A549 treated with ZK216348 at 1 μM for 4 hours (cell line): ENCODE measurements around the gene ASAH2B. TPM values are rescaled to one million over a fixed set of nuclear protein-coding genes. Genes with fewer than 3 reads are reported as not detected.

Experiments
- total RNA-seq: library from RNA; stranded (reverse); fragments of 200-300 nt; extraction: Qiagen RNA extraction; gene quantifications from 5 replicates; pipeline ENCODE4 v1.2.3, GENCODE V29; 2022; ENCODE audit warnings: low read depth

Gene ASAH2B
- 3.4 to 6.1 TPM (median 5.0 TPM) in 5 replicates for total RNA-seq

DNA sequence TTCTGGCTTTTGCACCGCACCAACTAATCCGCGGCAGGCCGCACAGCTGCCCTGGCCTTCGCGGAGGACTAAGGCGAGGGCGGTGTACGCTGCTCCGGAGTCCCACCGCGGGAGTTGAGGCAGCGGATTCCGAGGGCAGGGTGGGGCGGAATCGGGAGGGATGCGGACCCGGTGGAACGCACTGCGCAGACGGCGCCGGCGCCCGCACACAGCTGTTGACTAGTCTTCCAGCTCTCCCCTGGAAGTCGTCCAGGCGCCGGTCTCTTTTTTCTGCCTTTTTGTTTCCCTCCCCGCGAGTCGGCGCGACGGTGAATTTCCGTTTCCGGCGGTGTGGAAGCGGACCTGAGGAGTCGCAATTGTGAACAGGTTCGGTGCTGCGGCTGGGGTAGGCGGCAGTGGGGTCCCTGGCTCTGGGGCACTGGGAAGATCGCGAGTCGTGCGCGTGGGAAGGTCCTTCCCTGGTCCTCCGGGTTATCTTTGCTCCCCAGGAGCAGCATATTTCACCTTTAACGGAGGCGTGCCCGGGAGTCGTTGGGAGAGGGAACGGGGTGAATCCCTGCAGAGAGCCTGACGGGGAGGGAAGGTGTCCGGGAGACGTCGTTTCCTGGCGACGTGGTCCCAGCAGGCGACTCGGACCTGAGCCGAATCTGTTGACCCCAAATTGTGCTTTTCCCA lies at the start of gene ASAH2B:
Gene ASAH2B (plus strand): TSS at position 319 of the 675 bp plus-strand sequence. CDS start 5,195 bp downstream, outside the sequence.

Other genes with a start within 250 kb of the ASAH2B start
- gene SGMS1, start 116.0 kb upstream of the ASAH2B start, total RNA-seq, result 41.6 to 56.5 TPM (median 51.1 TPM) in 5 replicates
- gene A1CF, start 145.7 kb downstream of the ASAH2B start, total RNA-seq, result 0.07 to 0.25 TPM (median 0.08 TPM) in 3 of 5 replicates, not detected in the others